ENCODE results near the gene RGS9.

The RGS9 gene

GRCh38 chr17:65191811-65192740 lies 54.9 kb downstream of the RGS9 start:
- H3K36me3 ChIP-seq (ENCODE audit: control insufficient read depth, insufficient read depth, low read length) = peaks cover 1% of the 10 kb centered on the region; the same call in 1 of the 2 replicates
- H3K27me3 ChIP-seq (replicated peaks; ENCODE audit: control insufficient read depth, insufficient read depth, low read length) = no peaks in the 10 kb centered on the region
- TF ChIP-seq CTCF (IDR thresholded peaks at IDR 0.05; ENCODE audit: insufficient read depth, low read length, poor library complexity, severe bottlenecking) = no peak
- no peak overlapping the region for H3K4me3 ChIP-seq (replicated peaks; ENCODE audit: low read depth, low read length)
- no peak for DNase-seq (ENCODE audit: extremely low read depth, insufficient read length)

DNA sequence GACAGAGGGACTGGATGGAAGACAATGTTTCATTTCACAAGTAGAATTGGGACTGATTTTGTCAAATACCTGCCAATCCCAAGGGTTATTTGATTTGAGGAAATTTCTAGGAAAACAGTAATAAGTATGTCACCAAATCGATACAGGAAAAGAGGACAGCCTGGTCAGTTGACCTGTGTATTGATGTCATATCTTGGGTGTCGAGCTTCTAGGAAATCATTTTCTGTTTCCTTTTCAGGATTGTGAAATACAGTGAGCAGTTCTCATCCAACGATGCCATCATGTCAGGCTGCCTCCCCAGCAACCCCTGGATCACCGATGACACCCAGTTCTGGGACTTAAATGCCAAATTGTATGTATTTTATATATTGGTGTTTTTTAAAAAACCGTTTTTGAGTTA lies 56.1 kb downstream of the RGS9 start:
- DNase-seq (ENCODE audit: extremely low read depth, insufficient read length) = no peak
- no peak for TF ChIP-seq CTCF (IDR thresholded peaks at IDR 0.05; ENCODE audit: insufficient read depth, low read length, poor library complexity, severe bottlenecking)
- H3K4me3 ChIP-seq (replicated peaks; ENCODE audit: low read depth, low read length) = no peak overlapping the region
- H3K36me3 ChIP-seq (ENCODE audit: control insufficient read depth, insufficient read depth, low read length) = peaks cover 1% of the 10 kb centered on the region; the same call in 1 of the 2 replicates
- no peaks in the 10 kb centered on the region for H3K27me3 ChIP-seq (replicated peaks; ENCODE audit: control insufficient read depth, insufficient read depth, low read length)

- Histone ChIP-seq H3K4me3 (replicated peaks; ENCODE audit: low read depth, low read length) (no peak overlapping the region), H3K27me3 (replicated peaks; ENCODE audit: control insufficient read depth, insufficient read depth, low read length) (no peaks in the 10 kb centered on the region), H3K36me3 (ENCODE audit: control insufficient read depth, insufficient read depth, low read length) (peaks cover 1% of the 10 kb centered on the region; the same call in 1 of the 2 replicates)
- no peak for DNase-seq (ENCODE audit: extremely low read depth, insufficient read length)
- no peak for TF ChIP-seq CTCF (IDR thresholded peaks at IDR 0.05; ENCODE audit: insufficient read depth, low read length, poor library complexity, severe bottlenecking)
These were observed 56.6 kb downstream of the RGS9 start for GRCh38 chr17:65193716-65194293.

DNA sequence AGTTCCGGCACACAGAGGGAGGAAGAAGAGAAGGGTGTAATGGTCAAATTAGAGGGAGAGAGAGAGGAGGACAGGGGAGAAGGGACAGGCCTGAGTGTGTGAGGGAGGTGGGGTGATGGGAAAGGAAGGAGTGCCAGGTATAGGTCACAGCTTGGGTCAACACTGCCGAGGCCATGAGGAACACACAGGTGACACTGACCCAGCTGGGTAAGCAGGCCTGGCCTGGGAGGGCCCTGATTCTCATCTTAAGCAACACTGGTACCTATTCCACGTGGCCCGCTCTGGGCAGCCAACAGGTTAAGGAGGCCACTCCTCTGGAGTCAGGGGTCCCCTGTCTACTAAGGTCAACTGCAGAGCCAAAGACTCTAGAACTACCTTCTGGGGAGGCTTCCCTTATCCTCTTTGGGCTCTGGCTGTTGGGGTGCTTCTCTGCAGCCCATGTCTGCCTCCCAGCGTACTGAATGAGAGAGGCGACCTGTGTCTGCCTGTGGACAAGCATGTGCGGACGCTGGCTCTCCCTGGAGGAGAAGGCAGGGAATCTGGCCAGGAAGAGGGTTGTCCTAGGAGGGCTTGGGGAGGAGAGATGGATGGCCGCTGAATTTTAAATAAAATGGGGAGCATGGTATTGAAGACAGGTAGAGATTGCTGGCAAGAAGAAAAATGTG lies 57.6 kb downstream of the RGS9 start:
- H3K27me3 ChIP-seq (replicated peaks; ENCODE audit: control insufficient read depth, insufficient read depth, low read length) = no peaks in the 10 kb centered on the region
- no peak for DNase-seq (ENCODE audit: extremely low read depth, insufficient read length)
- peaks cover 1% of the 10 kb centered on the region; the same call in 1 of the 2 replicates for H3K36me3 ChIP-seq (ENCODE audit: control insufficient read depth, insufficient read depth, low read length)
- no peak overlapping the region for H3K4me3 ChIP-seq (replicated peaks; ENCODE audit: low read depth, low read length)
- TF ChIP-seq CTCF (IDR thresholded peaks at IDR 0.05; ENCODE audit: insufficient read depth, low read length, poor library complexity, severe bottlenecking) = peak; percentile 37

GRCh38 chr17:65195716-65196115 lies 58.5 kb downstream of the RGS9 start:
- Histone ChIP-seq H3K4me3 (replicated peaks; ENCODE audit: low read depth, low read length) (no peak overlapping the region), H3K36me3 (ENCODE audit: control insufficient read depth, insufficient read depth, low read length) (peaks cover 1% of the 10 kb centered on the region; the same call in 1 of the 2 replicates), H3K27me3 (replicated peaks; ENCODE audit: control insufficient read depth, insufficient read depth, low read length) (no peaks in the 10 kb centered on the region)
- no peak for TF ChIP-seq CTCF (IDR thresholded peaks at IDR 0.05; ENCODE audit: insufficient read depth, low read length, poor library complexity, severe bottlenecking)
- DNase-seq (ENCODE audit: extremely low read depth, insufficient read length) = no peak

Measured in GM06990 (cell line).